ENCODE results near the gene CPNE9.

DNA sequence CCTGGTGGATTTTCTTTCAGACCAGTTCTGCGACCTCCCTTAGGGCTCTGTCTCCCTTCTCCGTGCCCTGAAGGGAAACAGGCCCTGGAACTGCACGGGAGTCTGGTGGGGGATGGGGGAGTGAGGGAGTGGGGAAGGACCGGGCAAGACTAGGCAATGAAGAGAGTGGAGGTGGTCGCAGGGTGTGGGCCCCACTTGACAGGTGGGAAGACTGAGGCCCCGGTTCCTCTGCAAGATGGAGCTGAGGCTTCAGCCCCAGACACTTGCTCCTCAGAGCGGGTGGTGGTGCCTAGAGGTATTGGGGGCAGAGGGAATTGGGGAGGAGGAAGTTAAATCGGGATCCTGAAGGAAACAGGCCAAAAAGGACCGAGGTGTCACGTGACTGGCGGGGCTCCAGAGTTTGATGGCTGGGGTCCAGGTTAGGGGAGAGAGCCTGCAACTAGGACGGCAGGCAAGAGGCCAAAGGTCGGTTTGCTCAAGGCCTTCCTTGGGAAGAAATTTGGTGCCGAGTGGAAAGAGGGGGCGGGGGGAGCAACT is 66.7 kb downstream of the CPNE9 start:
- peak; percentile 97 for TF ChIP-seq RAD51 (IDR thresholded peaks at IDR 0.05; ENCODE audit: borderline replicate concordance)
- no peak for TF ChIP-seq ZNF766 (CRISPR knock-in tag; IDR thresholded peaks at IDR 0.05; ENCODE audit: borderline replicate concordance)
- TF ChIP-seq TP53 (CRISPR knock-in tag; conservative IDR thresholded peaks at IDR 0.05), result no peak
- no peak for TF ChIP-seq MED8 (CRISPR knock-in tag; IDR thresholded peaks at IDR 0.05; ENCODE audit: insufficient replicate concordance)
- TF ChIP-seq ZNF260 (CRISPR knock-in tag; IDR thresholded peaks at IDR 0.05; ENCODE audit: borderline replicate concordance, low read depth), result no peak
- no peak for TF ChIP-seq MXI1 (IDR thresholded peaks at IDR 0.05; ENCODE audit: borderline replicate concordance, low read depth, low read length)
- no peak for TF ChIP-seq ZNF468 (CRISPR knock-in tag; IDR thresholded peaks at IDR 0.05)
- TF ChIP-seq, protein P1, sequence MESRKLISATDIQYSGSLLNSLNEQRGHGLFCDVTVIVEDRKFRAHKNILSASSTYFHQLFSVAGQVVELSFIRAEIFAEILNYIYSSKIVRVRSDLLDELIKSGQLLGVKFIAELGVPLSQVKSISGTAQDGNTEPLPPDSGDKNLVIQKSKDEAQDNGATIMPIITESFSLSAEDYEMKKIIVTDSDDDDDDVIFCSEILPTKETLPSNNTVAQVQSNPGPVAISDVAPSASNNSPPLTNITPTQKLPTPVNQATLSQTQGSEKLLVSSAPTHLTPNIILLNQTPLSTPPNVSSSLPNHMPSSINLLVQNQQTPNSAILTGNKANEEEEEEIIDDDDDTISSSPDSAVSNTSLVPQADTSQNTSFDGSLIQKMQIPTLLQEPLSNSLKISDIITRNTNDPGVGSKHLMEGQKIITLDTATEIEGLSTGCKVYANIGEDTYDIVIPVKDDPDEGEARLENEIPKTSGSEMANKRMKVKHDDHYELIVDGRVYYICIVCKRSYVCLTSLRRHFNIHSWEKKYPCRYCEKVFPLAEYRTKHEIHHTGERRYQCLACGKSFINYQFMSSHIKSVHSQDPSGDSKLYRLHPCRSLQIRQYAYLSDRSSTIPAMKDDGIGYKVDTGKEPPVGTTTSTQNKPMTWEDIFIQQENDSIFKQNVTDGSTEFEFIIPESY (CRISPR knock-in tag; IDR thresholded peaks at IDR 0.05), result no peak
- no peak for TF ChIP-seq RFXANK (CRISPR knock-in tag; IDR thresholded peaks at IDR 0.05)
- no peak for TF ChIP-seq NFATC3 (CRISPR knock-in tag; IDR thresholded peaks at IDR 0.05)

Data from HepG2 (cell line).